HG03575 (cell line): Measurements from ENCODE around the gene HTR3E.
"Not testable (repeated sequence)": the region's sequence is repeated elsewhere in the genome, so short reads cannot be mapped to it uniquely, and the experiment has no call there.

Source experiments
- ATAC-seq: cut with Tn5 transposase; IDR thresholded peaks from one replicate; pipeline ENCODE4 v1.9.1; 2021; ENCODE audit not compliant: unreplicated experiment, insufficient number of reproducible peaks, low FRiP score; ENCODE audit errors: extremely low read depth

Gene HTR3E

GRCh38 chr3:184097556-184097955 lies 692 bp downstream of the HTR3E start:
- ATAC-seq: no peak

GRCh38 chr3:184099806-184100686 lies 3.2 kb downstream of the HTR3E start:
- no peak for ATAC-seq

DNA sequence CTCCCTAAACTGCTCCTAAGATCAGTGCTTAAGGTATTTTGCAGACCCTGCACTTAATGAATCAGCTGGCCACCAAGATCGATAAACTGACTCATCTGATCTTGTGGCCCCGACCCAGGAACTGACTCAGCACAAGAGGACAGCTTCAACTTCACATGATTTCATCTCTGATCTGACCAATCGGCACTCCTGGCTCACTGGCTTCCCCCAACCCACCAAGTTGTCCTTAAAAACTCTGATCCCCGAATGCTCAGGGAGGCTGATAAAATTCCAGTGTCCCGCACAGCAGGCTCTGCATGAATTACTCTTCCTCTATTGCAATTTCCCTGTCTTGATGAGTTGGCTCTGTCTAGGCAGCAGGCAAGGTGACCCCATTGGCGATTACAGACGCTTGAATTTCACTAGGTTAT lies 13.5 kb downstream of the HTR3E start:
- ATAC-seq: no peak

DNA sequence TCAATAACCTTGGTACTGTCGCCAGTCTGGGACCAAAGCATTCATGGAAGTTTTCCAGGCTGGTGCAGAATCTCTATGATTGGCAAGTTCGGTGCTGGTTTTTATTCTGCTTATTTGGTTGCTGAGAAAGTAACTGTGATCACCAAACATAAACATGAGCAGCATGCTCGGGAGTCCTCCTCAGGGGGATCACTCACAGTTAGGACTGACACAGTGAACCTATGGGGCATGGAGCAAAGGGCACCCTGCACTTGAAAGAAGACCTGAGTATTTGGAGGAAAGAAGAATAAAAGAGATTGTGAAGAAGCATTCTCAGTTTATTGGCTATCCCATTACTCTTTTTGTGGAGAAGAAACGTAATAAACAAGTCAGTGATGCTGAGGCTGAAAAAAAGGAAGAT lies 19.2 kb downstream of the HTR3E start:
- ATAC-seq: no peak

DNA sequence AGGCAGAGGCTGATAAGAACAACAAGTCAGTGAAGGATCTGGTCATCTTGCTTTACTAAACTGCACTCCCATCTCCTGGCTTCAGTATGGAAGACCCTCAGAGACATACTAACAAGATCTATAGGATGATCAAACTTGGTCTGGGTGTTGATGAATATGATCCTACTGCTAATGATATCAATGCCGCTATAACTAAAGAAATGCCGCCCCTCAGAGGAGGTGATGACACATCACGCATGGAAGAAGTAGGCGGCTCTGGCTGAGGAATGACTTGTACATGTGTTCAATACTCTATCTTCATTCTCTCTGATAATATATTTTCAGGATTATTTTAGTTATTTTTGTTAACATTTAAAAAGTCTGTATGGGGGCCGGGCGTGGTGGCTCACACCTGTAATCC lies 20.8 kb downstream of the HTR3E start:
- ATAC-seq: no peak

DNA sequence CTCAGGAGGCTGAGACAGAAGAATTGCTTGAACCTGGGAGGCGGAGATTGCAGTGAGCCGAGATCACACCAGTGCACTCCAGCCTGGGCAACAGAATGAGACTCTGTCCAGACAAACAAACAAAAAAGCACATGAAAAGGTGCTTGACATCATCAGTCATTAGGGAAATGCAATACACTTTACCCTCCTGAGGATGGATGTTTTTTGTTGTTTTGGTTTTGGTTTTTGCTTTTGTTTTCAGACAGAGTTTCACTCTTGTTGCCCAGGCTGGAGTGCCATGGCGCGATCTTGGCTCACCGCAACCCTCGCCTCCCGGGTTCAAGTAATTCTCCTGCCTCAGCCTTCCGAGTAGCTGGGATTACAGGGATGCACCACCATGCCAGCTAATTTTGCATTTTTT lies 24.2 kb downstream of the HTR3E start:
- not testable (repeated sequence) for ATAC-seq

GRCh38 chr3:184126006-184126405 lies 29.1 kb downstream of the HTR3E start:
- ATAC-seq: no peak

GRCh38 chr3:184129012-184129411 lies 32.1 kb downstream of the HTR3E start:
- no peak for ATAC-seq

- no peak for ATAC-seq
Measured at GRCh38 chr3:184132945-184133344, 36.1 kb downstream of the HTR3E start.

DNA sequence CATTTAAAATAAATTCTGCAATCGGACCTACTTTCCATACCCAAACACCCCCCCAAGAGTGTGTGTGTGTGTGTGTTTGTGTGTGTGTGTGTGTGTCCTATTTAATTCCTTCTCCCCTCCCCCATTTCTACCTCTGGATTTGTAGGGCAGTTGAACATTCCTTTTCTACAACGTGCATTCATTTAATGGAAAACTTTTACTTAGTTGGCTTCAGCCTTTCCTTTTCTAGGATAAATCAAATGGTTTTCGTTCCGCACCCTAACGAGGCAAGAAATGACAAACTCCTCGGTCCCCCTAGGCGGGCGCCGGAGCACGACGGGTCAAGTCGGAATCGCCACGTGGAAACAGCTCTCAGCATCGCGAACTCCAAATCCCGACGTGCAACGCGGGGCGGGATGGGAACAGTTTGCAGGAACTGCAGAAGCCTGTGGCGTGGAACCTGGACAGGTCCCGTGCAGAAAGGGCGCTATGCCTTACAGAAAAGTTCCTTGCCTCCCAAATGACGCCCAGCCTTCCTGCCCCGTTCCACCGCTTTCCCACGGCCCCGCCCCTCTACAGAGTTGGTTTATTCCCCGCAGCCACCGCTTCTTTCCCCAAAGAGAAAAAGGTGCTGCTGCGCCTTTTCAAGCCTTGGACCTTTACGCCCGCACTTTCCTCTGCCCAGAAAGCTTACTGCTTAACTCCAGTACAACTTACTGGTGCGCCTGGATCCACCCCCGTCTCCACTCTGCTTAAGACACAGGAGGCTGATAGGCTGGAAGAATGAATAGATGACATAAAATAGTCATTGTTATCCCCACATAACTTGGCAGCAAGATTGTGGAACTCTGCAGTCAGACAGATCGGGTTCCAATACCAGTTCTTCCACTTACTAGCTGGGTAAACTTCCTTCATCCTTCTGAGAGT lies 37.2 kb downstream of the HTR3E start:
- ATAC-seq: no peak

- no peak for ATAC-seq
Measured at GRCh38 chr3:184134746-184135148, 37.9 kb downstream of the HTR3E start.

GRCh38 chr3:184135149-184135910 lies 38.5 kb downstream of the HTR3E start, which contains the start of gene EIF2B5:
Gene EIF2B5, plus strand, starts transcription at chr3:184135358. Its CDS starts 28 bp downstream, at chr3:184135386.
- peak; percentile 66 for ATAC-seq

DNA sequence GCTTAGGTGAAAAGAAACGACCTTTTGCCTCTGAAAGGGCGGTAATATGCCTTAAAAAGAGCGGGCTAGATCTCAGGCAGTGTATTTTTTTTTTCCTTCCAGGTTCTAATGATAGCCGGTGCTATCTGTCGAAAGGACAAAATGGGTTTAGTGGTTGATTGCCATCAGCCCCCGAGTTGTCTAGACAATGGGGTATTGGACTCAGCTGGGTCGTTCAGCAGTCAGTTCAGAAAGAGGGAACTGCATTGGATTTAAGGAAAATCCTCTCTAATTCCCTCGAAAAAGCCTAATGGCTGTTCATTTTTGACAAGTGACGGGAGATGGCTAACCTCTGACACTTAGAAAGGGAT lies 39.0 kb downstream of the HTR3E start:
- ATAC-seq: no peak

DNA sequence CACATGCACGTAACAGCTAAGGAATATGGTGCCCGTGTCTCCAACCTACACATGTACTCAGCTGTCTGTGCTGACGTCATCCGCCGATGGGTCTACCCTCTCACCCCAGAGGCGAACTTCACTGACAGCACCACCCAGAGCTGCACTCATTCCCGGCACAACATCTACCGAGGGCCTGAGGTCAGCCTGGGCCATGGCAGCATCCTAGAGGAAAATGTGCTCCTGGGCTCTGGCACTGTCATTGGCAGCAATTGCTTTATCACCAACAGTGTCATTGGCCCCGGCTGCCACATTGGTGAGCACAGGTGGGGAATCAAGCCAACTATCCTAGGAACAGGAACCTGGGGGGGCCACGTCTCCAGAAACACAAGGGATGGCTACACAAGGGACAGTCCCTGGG lies 43.6 kb downstream of the HTR3E start:
- ATAC-seq: no peak

DNA sequence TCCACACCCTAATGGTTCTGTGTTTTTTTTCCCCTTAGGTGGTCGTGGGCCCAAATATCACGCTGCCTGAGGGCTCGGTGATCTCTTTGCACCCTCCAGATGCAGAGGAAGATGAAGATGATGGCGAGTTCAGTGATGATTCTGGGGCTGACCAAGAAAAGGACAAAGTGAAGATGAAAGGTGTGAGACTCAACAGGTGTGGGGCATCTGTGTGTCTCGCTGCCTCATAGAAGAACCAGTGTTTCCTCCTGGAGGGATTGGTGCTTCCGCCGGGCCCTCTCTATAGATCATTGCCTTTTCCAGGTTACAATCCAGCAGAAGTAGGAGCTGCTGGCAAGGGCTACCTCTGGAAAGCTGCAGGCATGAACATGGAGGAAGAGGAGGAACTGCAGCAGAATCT lies 45.3 kb downstream of the HTR3E start:
- ATAC-seq: no peak

DNA sequence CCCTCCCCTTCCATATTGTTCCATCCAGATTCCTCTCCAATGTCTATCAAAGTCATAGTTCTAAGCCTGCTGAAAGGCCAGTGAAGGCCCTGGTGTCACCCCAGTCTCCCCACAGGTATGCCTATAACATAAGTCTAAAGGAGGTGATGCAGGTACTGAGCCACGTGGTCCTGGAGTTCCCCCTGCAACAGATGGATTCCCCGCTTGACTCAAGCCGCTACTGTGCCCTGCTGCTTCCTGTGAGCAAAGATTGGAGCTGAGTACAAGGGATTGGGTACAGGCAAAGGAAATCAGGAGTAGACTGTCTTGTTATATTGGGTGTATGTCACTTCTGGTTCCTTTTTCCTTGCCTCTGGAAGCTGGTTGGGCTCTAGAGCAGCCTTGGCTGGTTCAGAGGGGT lies 46.5 kb downstream of the HTR3E start:
- ATAC-seq: no peak

- ATAC-seq: no peak
Measured at GRCh38 chr3:184144505-184144904, 47.6 kb downstream of the HTR3E start.

GRCh38 chr3:184145111-184145524 lies 48.3 kb downstream of the HTR3E start:
- no peak for ATAC-seq

DNA sequence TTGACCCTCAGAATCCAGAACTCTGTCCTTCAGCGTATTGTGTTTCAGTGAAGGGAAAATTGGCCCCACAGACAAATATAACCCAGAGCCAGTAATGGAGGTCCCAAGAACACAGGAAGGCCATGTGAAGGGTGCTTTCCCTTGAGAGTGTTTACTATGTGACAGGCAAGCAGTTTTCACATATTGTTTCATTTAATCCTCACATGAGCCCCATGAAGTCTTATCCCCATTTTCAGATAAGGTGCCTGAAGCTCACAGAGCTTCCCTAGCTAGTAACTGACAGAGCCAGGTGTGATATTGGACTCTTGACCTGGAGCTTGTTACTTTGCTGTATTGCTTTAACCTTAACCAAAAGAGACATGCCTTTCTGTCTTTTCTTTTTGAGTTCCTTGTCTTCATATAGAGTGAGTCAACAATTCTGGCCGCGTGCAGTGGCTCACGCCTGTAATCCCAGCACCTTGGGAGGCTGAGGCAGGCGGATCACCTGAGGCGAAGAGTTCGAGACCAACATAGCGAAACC lies 48.9 kb downstream of the HTR3E start:
- ATAC-seq: no peak
